ENCODE measurements around the gene ZAP70.

Gene ZAP70

GRCh38 chr2:97717613-97717995 lies 4.2 kb downstream of the ZAP70 start:
- DNase-seq (ENCODE audit: low read depth, low spot score), result no peak

- DNase-seq (ENCODE audit: low read depth, low spot score), result no peak
Observed at GRCh38 chr2:97718051-97718882, 4.9 kb downstream of the ZAP70 start.

- no peak for DNase-seq (ENCODE audit: low read depth, low spot score)
Observed at GRCh38 chr2:97718942-97719341, 5.6 kb downstream of the ZAP70 start.

GRCh38 chr2:97719362-97720155 lies 6.2 kb downstream of the ZAP70 start:
- DNase-seq (ENCODE audit: low read depth, low spot score), result no peak

- DNase-seq (ENCODE audit: low read depth, low spot score), result no peak
Observed at GRCh38 chr2:97720746-97721145, 7.4 kb downstream of the ZAP70 start.

- no peak for DNase-seq (ENCODE audit: low read depth, low spot score)
Observed at GRCh38 chr2:97722227-97722626, 8.9 kb downstream of the ZAP70 start.

- DNase-seq (ENCODE audit: low read depth, low spot score), result no peak
Observed at GRCh38 chr2:97723156-97724072, 10.0 kb downstream of the ZAP70 start.

- no peak for DNase-seq (ENCODE audit: low read depth, low spot score)
Observed at GRCh38 chr2:97724073-97724410, 10.7 kb downstream of the ZAP70 start.

GRCh38 chr2:97724501-97724900 lies 11.1 kb downstream of the ZAP70 start:
- no peak for DNase-seq (ENCODE audit: low read depth, low spot score)

GRCh38 chr2:97724946-97725688 lies 11.7 kb downstream of the ZAP70 start:
- no peak for DNase-seq (ENCODE audit: low read depth, low spot score)

- DNase-seq (ENCODE audit: low read depth, low spot score), result no peak
Observed at GRCh38 chr2:97726261-97727064, 13.1 kb downstream of the ZAP70 start.

- no peak for DNase-seq (ENCODE audit: low read depth, low spot score)
Observed at GRCh38 chr2:97727296-97727695, 13.9 kb downstream of the ZAP70 start.

- no peak for DNase-seq (ENCODE audit: low read depth, low spot score)
Observed at GRCh38 chr2:97728091-97728731, 14.8 kb downstream of the ZAP70 start.

GRCh38 chr2:97730245-97730644 lies 16.9 kb downstream of the ZAP70 start:
- no peak for DNase-seq (ENCODE audit: low read depth, low spot score)

GRCh38 chr2:97731274-97732020 lies 18.1 kb downstream of the ZAP70 start:
- no peak for DNase-seq (ENCODE audit: low read depth, low spot score)

- no peak for DNase-seq (ENCODE audit: low read depth, low spot score)
Observed at GRCh38 chr2:97732436-97733340, 19.3 kb downstream of the ZAP70 start.

- DNase-seq (ENCODE audit: low read depth, low spot score), result no peak
Observed at GRCh38 chr2:97733341-97734035, 20.1 kb downstream of the ZAP70 start.
